Naive thymus-derived CD8-positive, alpha-beta T cell (primary cell): Measurements from ENCODE around the gene ELFN1. TPM values are rescaled to one million over a fixed set of nuclear protein-coding genes. Genes with fewer than 3 reads are reported as not detected.

ENCODE experiments used
- ATAC-seq, 2 donors: fragments of 150-1000 bp; cut with Tn5 transposase in 1 of 2; sonication (Bioruptor Pico), chemical (Tn5 transposase) in 1 of 2; 1 replicate in 1 of 2; 2 replicates in 1 of 2; pipeline ENCODE4 v1.10.0; 2021; ENCODE audit warnings: mild to moderate bottlenecking in 2 of 2, moderate library complexity in 2 of 2
- POLR2A ChIA-PET: fragments of 350-600 bp; sonication (Branson Sonifier 250); formaldehyde crosslinking; loops from one replicate; lab custom pipeline; 2021; ENCODE audit warnings: antibody characterized with exemption; lab: Charles Lee
- DNase-seq, 10 donors: peaks; one replicate each; pipeline versions ENCODE4 v3.0.0 to v3.0.0-alpha.2; 2020 to 2022
- H3K27ac Mint-ChIP-seq, 10 donors: one replicate each; pipeline ENCODE4 v1.8.0; 2020 to 2022; ENCODE audit warnings: mild to moderate bottlenecking in 10 of 10, mixed read lengths in 10 of 10, moderate library complexity in 4 of 10, inconsistent platforms in 1 of 10
- H3K27me3 Mint-ChIP-seq, 5 donors: one replicate each; pipeline ENCODE4 v1.8.0; 2021 to 2022; ENCODE audit warnings: mixed read lengths in 5 of 5
- H3K36me3 Mint-ChIP-seq, 3 donors: one replicate each; pipeline ENCODE4 v1.8.0; 2020 to 2022; ENCODE audit warnings: mixed read lengths in 3 of 3, mild to moderate bottlenecking in 2 of 3, inconsistent platforms in 1 of 3
- H3K4me1 Mint-ChIP-seq, 4 donors: one replicate each; pipeline ENCODE4 v1.8.0; 2021 to 2022; ENCODE audit warnings: mixed read lengths in 4 of 4
- H3K4me3 Mint-ChIP-seq, 10 donors: one replicate each; pipeline ENCODE4 v1.8.0; 2020 to 2022; ENCODE audit warnings: mild to moderate bottlenecking in 10 of 10, mixed read lengths in 10 of 10, moderate library complexity in 6 of 10, inconsistent platforms in 1 of 10
- H3K9me3 Mint-ChIP-seq, 9 donors: one replicate each; pipeline ENCODE4 v1.8.0; 2020 to 2022; ENCODE audit warnings: mixed read lengths in 9 of 9, mild to moderate bottlenecking in 3 of 9, inconsistent platforms in 1 of 9, moderate library complexity in 1 of 9
- polyA plus RNA-seq, 3 donors: library from polyadenylated mRNA; unstranded; fragments of 300-500 nt; fragmentation: Illumina TruSeq; gene quantifications; one replicate each; pipeline ENCODE4 v1.2.3, GENCODE V29; 2021
- total RNA-seq, 8 experiments: library from RNA in 2 of 8; stranded (reverse) in 2 of 8; gene quantifications; one replicate each; pipeline ENCODE4 v1.2.3 and lab custom pipeline; 2021 to 2026

Gene ELFN1
- total and polyA plus RNA-seq, 5 experiments from 2014 or later = not detected

- H3K4me3 Mint-ChIP-seq = no peak overlapping the region
- no peak for DNase-seq
- H3K9me3 Mint-ChIP-seq = peaks cover 0 to 25% (median 11%) of the 10 kb centered on the region in 9 donors
- H3K36me3 Mint-ChIP-seq = peaks cover 0 to 16% (median 4%) of the 10 kb centered on the region in 3 donors
- peaks cover 0 to 14% (median 2%) of the 10 kb centered on the region in 5 donors for H3K27me3 Mint-ChIP-seq
- H3K4me1 Mint-ChIP-seq = peaks cover 2 to 9% (median 7%) of the 10 kb centered on the region in 4 donors
- POLR2A ChIA-PET = no interaction called here
- ATAC-seq = no peak
- no peak overlapping the region for H3K27ac Mint-ChIP-seq
These were observed 111.3 kb downstream of the ELFN1 start for GRCh38 chr7:1781369-1781768.

DNA sequence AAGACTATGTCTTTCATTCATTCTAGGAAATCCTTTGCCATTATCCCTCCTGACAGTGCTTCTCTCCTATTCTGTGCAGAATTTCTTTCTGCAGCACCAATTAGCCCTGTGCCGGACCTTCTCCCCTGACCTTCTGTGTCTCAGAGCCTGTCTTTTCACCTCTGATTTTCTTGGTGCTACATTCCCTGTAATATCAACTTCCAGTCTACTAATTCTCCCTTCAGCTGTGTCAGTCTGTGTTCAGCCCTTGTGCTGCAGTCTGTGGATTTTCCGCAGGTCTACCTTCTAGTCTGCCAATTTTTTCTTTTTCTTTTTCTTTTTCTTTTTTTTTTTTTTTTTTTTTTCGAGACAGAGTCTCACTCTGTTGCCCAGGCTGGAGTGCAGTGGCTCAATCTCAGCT is 115.8 kb downstream of the ELFN1 start:
- H3K36me3 Mint-ChIP-seq = peaks cover 0 to 4% (median 0%) of the 10 kb centered on the region in 3 donors
- peak overlapping the region in 2 of 10 donors; percentile 2 to 46 for H3K27ac Mint-ChIP-seq
- no peak for ATAC-seq
- peaks cover 0 to 14% (median 5%) of the 10 kb centered on the region in 5 donors for H3K27me3 Mint-ChIP-seq
- H3K9me3 Mint-ChIP-seq = peaks cover 0 to 12% (median 2%) of the 10 kb centered on the region in 9 donors
- peaks cover 2 to 9% (median 7%) of the 10 kb centered on the region in 4 donors for H3K4me1 Mint-ChIP-seq
- DNase-seq = no peak
- H3K4me3 Mint-ChIP-seq = peak overlapping the region in 2 of 10 donors; percentile 35 to 45
- POLR2A ChIA-PET = no interaction called here

DNA sequence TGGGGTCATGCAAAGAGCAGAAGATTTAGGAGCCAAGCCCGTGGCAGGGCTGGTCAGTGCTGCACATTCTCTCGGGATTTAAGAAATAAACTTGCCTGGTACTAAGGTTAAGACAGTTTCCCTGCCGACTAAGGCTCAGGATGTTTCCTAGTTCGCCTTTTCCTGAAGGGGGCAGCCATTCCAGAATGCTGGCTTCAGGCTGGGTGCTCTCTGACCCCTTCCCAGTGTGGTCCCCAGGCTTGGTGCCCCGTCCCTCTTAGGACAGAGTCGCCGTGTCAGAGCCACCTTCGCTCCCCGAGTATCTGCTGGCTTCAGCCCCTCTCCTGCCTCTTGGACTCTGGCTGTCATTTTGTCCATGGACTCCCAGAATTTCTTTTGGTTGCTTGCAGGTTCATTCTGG is 117.2 kb downstream of the ELFN1 start:
- ATAC-seq = no peak
- Mint-ChIP-seq H3K27me3 (peaks cover 0 to 14% (median 5%) of the 10 kb centered on the region in 5 donors), H3K27ac (no peak overlapping the region)

GRCh38 chr7:1787681-1788235 is 117.7 kb downstream of the ELFN1 start:
- Mint-ChIP-seq H3K4me1 (peaks cover 2 to 9% (median 7%) of the 10 kb centered on the region in 4 donors), H3K4me3 (no peak overlapping the region), H3K27ac (no peak overlapping the region), H3K27me3 (peaks cover 0 to 16% (median 5%) of the 10 kb centered on the region in 5 donors), H3K36me3 (peaks cover 0 to 9% (median 3%) of the 10 kb centered on the region in 3 donors), H3K9me3 (peaks cover 0 to 22% (median 3%) of the 10 kb centered on the region in 9 donors)
- POLR2A ChIA-PET = no interaction called here
- DNase-seq (no peak), ATAC-seq (no peak)

More for the DNA sequence above, 117.2 kb downstream of the ELFN1 start:
- POLR2A ChIA-PET = no interaction called here
- Mint-ChIP-seq H3K4me3 (no peak overlapping the region), H3K36me3 (peaks cover 0 to 5% (median 3%) of the 10 kb centered on the region in 3 donors), H3K4me1 (peaks cover 2 to 9% (median 7%) of the 10 kb centered on the region in 4 donors), H3K9me3 (peaks cover 0 to 17% (median 2%) of the 10 kb centered on the region in 9 donors)
- DNase-seq = no peak

- peaks cover 7 to 26% (median 12%) of the 10 kb centered on the region in 5 donors for H3K27me3 Mint-ChIP-seq
- H3K36me3 Mint-ChIP-seq = peaks cover 4 to 20% (median 5%) of the 10 kb centered on the region in 3 donors
- H3K4me1 Mint-ChIP-seq = no peaks in the 10 kb centered on the region
- ATAC-seq = no peak
- POLR2A ChIA-PET = no interaction called here
- peaks cover 5 to 39% (median 27%) of the 10 kb centered on the region in 9 donors for H3K9me3 Mint-ChIP-seq
- no peak for DNase-seq
- H3K27ac Mint-ChIP-seq = no peak overlapping the region
- no peak overlapping the region for H3K4me3 Mint-ChIP-seq
These were observed 124.9 kb downstream of the ELFN1 start for GRCh38 chr7:1794888-1795542.

Other genes with a start within 250 kb of the ELFN1 start
- gene MICALL2, start 210.8 kb upstream of the ELFN1 start, total RNA-seq = 1 to 10 TPM; 3.5 to 4.6 TPM
- 1 to 10 TPM in 1 of 3 donors, under 1 TPM in 1, not detected in 1; 0.85 to 1.5 TPM for gene MICALL2, start 210.8 kb upstream of the ELFN1 start, polyA plus RNA-seq
- 100 to 1,000 TPM; 129 to 136 TPM for gene INTS1, start 165.9 kb upstream of the ELFN1 start, total RNA-seq
- gene INTS1, start 165.9 kb upstream of the ELFN1 start, polyA plus RNA-seq = 10 to 100 TPM in 2 of 3 donors, 1 to 10 TPM in 1; 9.1 to 24.6 (median 18.5) TPM
- gene MAFK, start 139.6 kb upstream of the ELFN1 start, total RNA-seq = 10 to 100 TPM; 55.1 to 56.1 TPM
- under 1 TPM; 0.33 to 0.56 (median 0.46) TPM for gene MAFK, start 139.6 kb upstream of the ELFN1 start, polyA plus RNA-seq
- gene TMEM184A, start 114.1 kb upstream of the ELFN1 start, total RNA-seq = not detected
- gene TMEM184A, start 114.1 kb upstream of the ELFN1 start, polyA plus RNA-seq = under 1 TPM in 1 of 3 donors, not detected in 2; 0.04 TPM
- 10 to 100 TPM; 24.3 to 26.1 TPM for gene PSMG3, start 100.2 kb upstream of the ELFN1 start, total RNA-seq
- gene PSMG3, start 100.2 kb upstream of the ELFN1 start, polyA plus RNA-seq = 10 to 100 TPM; 43.5 to 45.8 (median 45.4) TPM